Activated CD8-positive, alpha-beta T cell treated with anti-CD3 and anti-CD28 coated beads for 36 hours (primary cell): ENCODE results near the gene UBE2Q2. TPM values are rescaled to one million over a fixed set of nuclear protein-coding genes. Genes with fewer than 3 reads are reported as not detected.

Source experiments
- ATAC-seq: fragments of 200-7000 bp; cut with Tn5 transposase; one replicate; pipeline ENCODE4 v1.10.0; 2021; ENCODE audit warnings: mild to moderate bottlenecking, moderate library complexity
- CTCF ChIA-PET: fragments of 350-600 bp; sonication (Branson Sonifier 250); formaldehyde crosslinking; loops from one replicate; lab custom pipeline; 2021; ENCODE audit warnings: antibody characterized with exemption; lab: Charles Lee
- POLR2A ChIA-PET: fragments of 350-600 bp; sonication (Branson Sonifier 250); formaldehyde crosslinking; loops from one replicate; lab custom pipeline; 2021; ENCODE audit warnings: antibody characterized with exemption; lab: Charles Lee
- DNase-seq: peaks from one replicate; pipeline ENCODE4 v3.0.0-alpha.2; 2020
- H3K27ac Mint-ChIP-seq: one replicate; pipeline ENCODE4 v1.8.0; 2021; ENCODE audit warnings: mild to moderate bottlenecking, mixed read lengths
- H3K27me3 Mint-ChIP-seq: one replicate; pipeline ENCODE4 v1.8.0; 2021; ENCODE audit warnings: mixed read lengths
- H3K36me3 Mint-ChIP-seq: one replicate; pipeline ENCODE4 v1.8.0; 2021; ENCODE audit warnings: low read depth, mixed read lengths
- H3K4me1 Mint-ChIP-seq: one replicate; pipeline ENCODE4 v1.8.0; 2021; ENCODE audit warnings: low read depth, mixed read lengths
- H3K4me3 Mint-ChIP-seq: one replicate; pipeline ENCODE4 v1.8.0; 2021; ENCODE audit warnings: mild to moderate bottlenecking, moderate library complexity, mixed read lengths
- H3K9me3 Mint-ChIP-seq: one replicate; pipeline ENCODE4 v1.8.0; 2021; ENCODE audit warnings: mixed read lengths
- intact Hi-C: fragments of 100-400 bp; cut with micrococcal nuclease; formaldehyde crosslinking; loops from one replicate; pipeline ENCODE4 v1.10.0; 2022
- total RNA-seq, 2 experiments: library from RNA; stranded (reverse); gene quantifications; one replicate each; pipeline ENCODE4 v1.2.3, GENCODE V29; 2021
- TF ChIP-seq, protein P1 (sequence below): fragments of 200-600 bp; IDR thresholded peaks from one replicate; pipeline ENCODE4 v1.8.0; 2022; ENCODE audit warnings: antibody characterized with exemption, mild to moderate bottlenecking

Gene UBE2Q2
- total RNA-seq, 2 experiments from 2014 or later: 19.4 to 20.0 TPM

DNA sequence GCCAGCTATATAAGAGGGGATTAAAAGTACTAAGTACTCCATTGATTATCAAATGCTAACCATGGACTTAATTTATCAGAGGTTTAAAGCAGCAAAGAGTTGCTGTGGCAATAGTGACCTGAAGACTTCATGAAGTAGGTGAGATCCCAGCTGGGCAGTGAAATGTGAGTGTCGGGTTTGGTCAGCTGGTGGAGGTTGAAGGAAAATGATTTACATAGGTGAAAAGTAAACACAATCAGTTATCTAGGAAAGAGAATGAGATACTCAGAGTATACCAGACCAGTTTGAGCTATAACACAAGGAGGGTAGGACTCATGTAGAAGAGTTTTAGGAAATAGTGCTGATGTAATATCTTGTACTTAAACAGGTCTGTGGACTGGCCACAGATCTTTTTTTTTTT lies 43.9 kb downstream of the UBE2Q2 start:
- no peaks in the 10 kb centered on the region for H3K9me3 Mint-ChIP-seq
- H3K4me1 Mint-ChIP-seq: peaks cover 16% of the 10 kb centered on the region
- POLR2A ChIA-PET: interaction anchor here (0.5 to 1.5 kb wide), 3 partner anchors 17 to 136 kb away, joined by 3 to 4 read pairs (median 3); partner anchors contain the start of gene FBXO22
- no peaks in the 10 kb centered on the region for H3K27me3 Mint-ChIP-seq
- DNase-seq (no peak), ATAC-seq (no peak)
- TF ChIP-seq, protein P1, sequence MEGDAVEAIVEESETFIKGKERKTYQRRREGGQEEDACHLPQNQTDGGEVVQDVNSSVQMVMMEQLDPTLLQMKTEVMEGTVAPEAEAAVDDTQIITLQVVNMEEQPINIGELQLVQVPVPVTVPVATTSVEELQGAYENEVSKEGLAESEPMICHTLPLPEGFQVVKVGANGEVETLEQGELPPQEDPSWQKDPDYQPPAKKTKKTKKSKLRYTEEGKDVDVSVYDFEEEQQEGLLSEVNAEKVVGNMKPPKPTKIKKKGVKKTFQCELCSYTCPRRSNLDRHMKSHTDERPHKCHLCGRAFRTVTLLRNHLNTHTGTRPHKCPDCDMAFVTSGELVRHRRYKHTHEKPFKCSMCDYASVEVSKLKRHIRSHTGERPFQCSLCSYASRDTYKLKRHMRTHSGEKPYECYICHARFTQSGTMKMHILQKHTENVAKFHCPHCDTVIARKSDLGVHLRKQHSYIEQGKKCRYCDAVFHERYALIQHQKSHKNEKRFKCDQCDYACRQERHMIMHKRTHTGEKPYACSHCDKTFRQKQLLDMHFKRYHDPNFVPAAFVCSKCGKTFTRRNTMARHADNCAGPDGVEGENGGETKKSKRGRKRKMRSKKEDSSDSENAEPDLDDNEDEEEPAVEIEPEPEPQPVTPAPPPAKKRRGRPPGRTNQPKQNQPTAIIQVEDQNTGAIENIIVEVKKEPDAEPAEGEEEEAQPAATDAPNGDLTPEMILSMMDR: no peak
- H3K36me3 Mint-ChIP-seq: peaks cover 6% of the 10 kb centered on the region
- CTCF ChIA-PET: interaction anchor here (0.9 to 1.3 kb wide), 2 partner anchors 9 to 17 kb away, joined by 3 read pairs; no protein-coding TSS in a partner anchor
- H3K4me3 Mint-ChIP-seq: no peak overlapping the region
- H3K27ac Mint-ChIP-seq: no peak overlapping the region
- intact Hi-C loops: no loop called here

DNA sequence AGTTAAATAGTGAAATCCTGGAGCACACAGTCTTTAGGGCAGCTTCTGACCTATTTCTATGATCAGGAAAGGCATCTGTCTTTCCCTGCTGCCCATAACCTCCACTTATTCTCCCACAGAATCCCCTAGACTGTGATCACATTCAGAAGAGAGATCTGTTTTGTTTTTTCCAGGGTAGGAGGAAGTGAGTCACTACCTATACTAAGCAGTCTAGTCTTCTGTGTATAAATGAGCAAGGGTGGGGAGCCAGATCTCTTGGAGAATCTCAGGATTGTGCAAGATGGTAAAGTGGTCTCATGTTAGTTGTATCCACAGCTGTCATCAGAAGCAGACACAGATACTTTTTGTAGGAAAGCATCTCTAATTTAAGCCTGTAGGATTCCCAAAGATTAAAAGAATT lies 48.6 kb downstream of the UBE2Q2 start:
- intact Hi-C loops: no loop called here
- peak; percentile 71 for ATAC-seq
- TF ChIP-seq, protein P1: no peak
- no peaks in the 10 kb centered on the region for H3K27me3 Mint-ChIP-seq
- DNase-seq: no peak
- H3K4me1 Mint-ChIP-seq: peaks cover 13% of the 10 kb centered on the region
- peaks cover 5% of the 10 kb centered on the region for H3K36me3 Mint-ChIP-seq
- H3K9me3 Mint-ChIP-seq: no peaks in the 10 kb centered on the region
- peak overlapping the region; percentile 60 for H3K27ac Mint-ChIP-seq
- ChIA-PET CTCF (no interaction called here), POLR2A (interaction anchor here (1.3 kb wide), 1 partner anchor 12 kb away, joined by 5 read pairs; no protein-coding TSS in a partner anchor)
- H3K4me3 Mint-ChIP-seq: no peak overlapping the region

DNA sequence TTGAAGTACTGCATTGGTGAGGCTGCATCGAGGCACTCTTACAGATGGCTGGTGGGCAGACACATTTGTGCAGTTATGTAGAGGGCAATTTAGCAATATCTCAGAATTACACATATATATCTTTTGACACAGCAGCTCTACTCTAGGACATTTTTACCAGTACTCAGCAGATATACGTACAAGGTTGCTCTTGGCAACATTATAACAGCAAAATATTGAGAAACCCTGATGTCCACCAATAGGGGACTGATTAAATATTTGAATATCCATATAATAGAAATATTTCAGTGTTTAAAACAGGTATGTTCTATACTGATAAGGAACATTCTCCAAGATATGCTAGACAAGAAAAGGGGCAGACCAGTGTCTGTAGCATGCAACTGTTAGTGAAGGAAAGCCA lies 52.5 kb downstream of the UBE2Q2 start:
- H3K27ac Mint-ChIP-seq: no peak overlapping the region
- CTCF ChIA-PET: no interaction called here

DNA sequence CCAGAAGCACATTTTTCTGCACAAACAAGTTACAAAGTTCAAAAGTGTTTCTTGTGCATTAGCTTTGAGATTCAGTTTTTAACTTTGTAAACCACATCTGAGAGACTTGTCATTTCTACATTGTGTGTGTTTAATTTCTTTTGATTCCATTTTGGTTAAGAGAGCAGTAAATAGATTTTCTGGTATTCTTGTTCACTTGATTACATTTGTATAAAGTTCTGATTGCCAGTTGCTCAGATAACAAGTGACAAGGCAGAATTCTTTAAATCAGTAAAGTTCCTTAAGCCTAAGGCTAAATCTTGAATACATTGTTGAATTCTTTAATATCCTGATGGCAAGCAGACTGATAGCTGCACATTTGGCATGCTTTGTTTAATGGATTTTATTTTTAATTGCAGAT lies 57.3 kb downstream of the UBE2Q2 start:
- Mint-ChIP-seq H3K4me1 (peaks cover 30% of the 10 kb centered on the region), H3K9me3 (no peaks in the 10 kb centered on the region), H3K4me3 (no peak overlapping the region), H3K36me3 (peaks cover 12% of the 10 kb centered on the region), H3K27ac (no peak overlapping the region), H3K27me3 (no peaks in the 10 kb centered on the region)
- ChIA-PET POLR2A (no interaction called here), CTCF (no interaction called here)
- DNase-seq: no peak
- no peak for ATAC-seq
- intact Hi-C loops: no loop called here
- TF ChIP-seq, protein P1: no peak

More for the DNA sequence above, 52.5 kb downstream of the UBE2Q2 start:
- Mint-ChIP-seq H3K27me3 (no peaks in the 10 kb centered on the region), H3K36me3 (peaks cover under 1% of the 10 kb centered on the region), H3K4me3 (no peak overlapping the region), H3K9me3 (no peaks in the 10 kb centered on the region), H3K4me1 (peaks cover 14% of the 10 kb centered on the region)
- TF ChIP-seq, protein P1: no peak
- DNase-seq (no peak), ATAC-seq (no peak)
- POLR2A ChIA-PET: no interaction called here
- intact Hi-C loops: no loop called here

DNA sequence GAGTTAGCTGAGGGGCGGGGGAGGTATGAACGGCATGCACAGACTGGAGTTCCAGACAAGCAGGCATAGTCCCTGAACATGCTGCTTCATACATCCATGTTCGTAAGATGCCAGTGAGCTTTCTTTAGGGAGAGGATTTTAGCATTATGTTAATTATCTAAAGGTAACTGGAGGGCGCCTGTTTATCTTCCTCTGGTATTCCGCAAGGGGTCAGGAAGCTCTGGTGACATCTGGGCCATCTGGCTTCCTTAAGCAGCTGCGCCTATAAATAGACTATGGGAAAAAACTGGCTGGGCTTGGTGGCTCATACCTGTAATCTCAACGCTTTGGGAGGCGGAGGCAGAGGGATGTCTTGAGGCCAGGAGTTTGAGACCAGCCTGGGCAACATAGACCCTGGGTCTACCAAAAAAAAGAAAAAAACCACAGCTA lies 58.9 kb downstream of the UBE2Q2 start:
- Mint-ChIP-seq H3K9me3 (no peaks in the 10 kb centered on the region), H3K36me3 (peaks cover 21% of the 10 kb centered on the region), H3K4me1 (peaks cover 39% of the 10 kb centered on the region), H3K4me3 (peak overlapping the region; percentile 92), H3K27me3 (no peaks in the 10 kb centered on the region), H3K27ac (no peak overlapping the region)
- CTCF ChIA-PET: no interaction called here
- intact Hi-C loops: no loop called here
- no peak for ATAC-seq
- TF ChIP-seq, protein P1: no peak
- POLR2A ChIA-PET: interaction anchor here (1.5 kb wide), 1 partner anchor 23 kb away, joined by 6 read pairs; no protein-coding TSS in a partner anchor
- DNase-seq: no peak
